GM23338 (cell line): Measurements from ENCODE around the gene ZBTB20. TPM values are rescaled to one million over a fixed set of nuclear protein-coding genes. Genes with fewer than 3 reads are reported as not detected.

ENCODE experiments used
- ATAC-seq: fragments of 200-7000 bp; cut with Tn5 transposase; 3 replicates; pipeline ENCODE4 v1.9.1; 2020
- DNase-seq: peaks from one replicate; pipeline ENCODE4 v3.0.0-alpha.2; 2015; ENCODE audit warnings: low spot score
- H2AFZ ChIP-seq: fragments of 200-600 bp; sonication (generic); 2 replicates; pipeline ENCODE4 v1.8.0; 2016; ENCODE audit warnings: antibody characterized with exemption, mild to moderate bottlenecking, moderate library complexity
- H3F3A ChIP-seq: fragments of 200-600 bp; sonication (generic); replicated peaks from 2 replicates; pipeline ENCODE4 v1.8.0; 2017; ENCODE audit warnings: antibody characterized with exemption, mixed run types, low read depth
- H3K27ac ChIP-seq: fragments of 200-600 bp; sonication (generic); 2 replicates; pipeline ENCODE4 v1.6.1; 2016; ENCODE audit warnings: low read depth
- H3K27me3 ChIP-seq: fragments of 200-600 bp; sonication (generic); 2 replicates; pipeline ENCODE4 v1.8.0; 2016; ENCODE audit warnings: mild to moderate bottlenecking, mixed run types, moderate library complexity; ENCODE audit not compliant: insufficient read depth
- H3K36me3 ChIP-seq: fragments of 200-600 bp; sonication (generic); 2 replicates; pipeline ENCODE4 v1.8.0; 2016; ENCODE audit warnings: mild to moderate bottlenecking; ENCODE audit not compliant: insufficient read depth
- H3K4me1 ChIP-seq: fragments of 200-600 bp; sonication (generic); 2 replicates; pipeline ENCODE4 v1.8.0; 2016; ENCODE audit warnings: mild to moderate bottlenecking, moderate library complexity; ENCODE audit not compliant: insufficient read depth
- H3K4me2 ChIP-seq: fragments of 200-600 bp; sonication (generic); 2 replicates; pipeline ENCODE4 v1.7.1; 2017; ENCODE audit warnings: mixed run types
- H3K4me3 ChIP-seq: fragments of 200-600 bp; sonication (generic); 2 replicates; pipeline ENCODE4 v1.6.1; 2016; ENCODE audit warnings: mixed run types
- H3K79me2 ChIP-seq: fragments of 200-600 bp; sonication (generic); replicated peaks from 2 replicates; pipeline ENCODE4 v1.8.0; 2017; ENCODE audit warnings: mild to moderate bottlenecking; ENCODE audit not compliant: insufficient read depth
- H3K9me2 ChIP-seq: fragments of 200-600 bp; sonication (generic); 2 replicates; pipeline ENCODE4 v1.8.0; 2017; ENCODE audit not compliant: insufficient read depth
- H4K20me1 ChIP-seq: fragments of 200-600 bp; sonication (generic); replicated peaks from 2 replicates; pipeline ENCODE4 v1.8.0; 2017; ENCODE audit warnings: mild to moderate bottlenecking; ENCODE audit not compliant: insufficient read depth
- H3K27ac Mint-ChIP-seq: 2 replicates; pipeline ENCODE4 v1.8.0; 2020; ENCODE audit warnings: inconsistent platforms, mild to moderate bottlenecking, moderate library complexity, mixed read lengths
- H3K27me3 Mint-ChIP-seq: 3 replicates; pipeline ENCODE4 v1.8.0; 2022; ENCODE audit warnings: low read depth, mild to moderate bottlenecking, moderate library complexity, mixed read lengths, inconsistent platforms; ENCODE audit not compliant: insufficient read depth, poor library complexity
- H3K36me3 Mint-ChIP-seq: 3 replicates; pipeline ENCODE4 v1.8.0; 2021; ENCODE audit warnings: low read depth, mild to moderate bottlenecking, inconsistent platforms, moderate library complexity, mixed read lengths
- H3K4me1 Mint-ChIP-seq: 3 replicates; pipeline ENCODE4 v1.8.0; 2020; ENCODE audit warnings: mild to moderate bottlenecking, inconsistent platforms, mixed read lengths
- H3K4me3 Mint-ChIP-seq: 3 replicates; pipeline ENCODE4 v1.8.0; 2021; ENCODE audit warnings: moderate library complexity, mild to moderate bottlenecking, inconsistent platforms, mixed read lengths
- H3K9me3 Mint-ChIP-seq: 3 replicates; pipeline ENCODE4 v1.8.0; 2020; ENCODE audit warnings: moderate library complexity, mild to moderate bottlenecking, inconsistent platforms, mixed read lengths
- CREB1 ChIP-seq: fragments of 250-450 bp; sonication (Bioruptor Pico); IDR thresholded peaks from 2 replicates; pipeline ENCODE4 v1.5.0; 2020; ENCODE audit warnings: low read depth, mild to moderate bottlenecking, moderate library complexity
- STAT1 ChIP-seq: IDR thresholded peaks from one replicate; pipeline ENCODE4 v1.6.1; 2016; ENCODE audit warnings: antibody characterized with exemption; ENCODE audit not compliant: unreplicated experiment
- ZNF114 ChIP-seq: fragments of 250-450 bp; sonication (Bioruptor Pico); IDR thresholded peaks from 2 replicates; pipeline ENCODE4 v1.5.0; 2020; ENCODE audit warnings: mild to moderate bottlenecking, moderate library complexity
- ZNF331 ChIP-seq: fragments of 250-450 bp; sonication (Bioruptor Pico); IDR thresholded peaks from 2 replicates; pipeline ENCODE4 v1.5.0; 2020; ENCODE audit warnings: low read depth, mild to moderate bottlenecking, moderate library complexity
- polyA plus RNA-seq: library from polyadenylated mRNA; unstranded; fragments of >200 nt; fragmentation: Nextera tagmentation; extraction: Ambion mirVana; gene quantifications from 2 replicates; pipeline ENCODE4 v1.2.1, GENCODE V29; 2016
- total RNA-seq: library from RNA; depleted of rRNA; stranded (reverse); fragments of >200 nt; shearing (Covaris generic); gene quantifications from 2 replicates; pipeline ENCODE4 v1.2.3, GENCODE V29; 2014
- TF ChIP-seq, protein P1 (sequence below): fragments of 250-450 bp; sonication (Bioruptor Pico); IDR thresholded peaks from 2 replicates; pipeline ENCODE4 v1.5.0; 2020; ENCODE audit warnings: mild to moderate bottlenecking, moderate library complexity

ZBTB20 gene
- total and polyA plus RNA-seq, 2 experiments from 2014 or later: 2.0 to 3.3 TPM

DNA sequence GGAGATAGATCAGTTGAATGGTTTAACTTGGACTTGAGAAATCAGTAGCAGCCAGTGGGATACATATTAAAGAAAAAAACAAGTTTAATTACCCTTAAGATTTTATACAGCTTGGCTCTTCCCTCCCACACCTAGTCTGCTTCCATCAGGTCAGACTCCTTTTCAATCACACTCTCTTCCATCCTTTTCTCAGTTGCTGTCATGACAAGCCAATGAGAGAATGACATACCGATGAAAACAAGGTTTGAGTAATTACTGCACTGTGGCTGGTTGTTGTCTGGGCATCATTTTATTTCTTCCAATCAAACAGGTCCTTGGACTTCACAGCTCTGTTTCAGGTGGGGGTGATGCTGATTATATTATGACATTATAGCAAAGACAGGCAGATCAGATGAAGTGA, 424.6 kb downstream of the ZBTB20 start (continued):
- TF ChIP-seq, protein P1, sequence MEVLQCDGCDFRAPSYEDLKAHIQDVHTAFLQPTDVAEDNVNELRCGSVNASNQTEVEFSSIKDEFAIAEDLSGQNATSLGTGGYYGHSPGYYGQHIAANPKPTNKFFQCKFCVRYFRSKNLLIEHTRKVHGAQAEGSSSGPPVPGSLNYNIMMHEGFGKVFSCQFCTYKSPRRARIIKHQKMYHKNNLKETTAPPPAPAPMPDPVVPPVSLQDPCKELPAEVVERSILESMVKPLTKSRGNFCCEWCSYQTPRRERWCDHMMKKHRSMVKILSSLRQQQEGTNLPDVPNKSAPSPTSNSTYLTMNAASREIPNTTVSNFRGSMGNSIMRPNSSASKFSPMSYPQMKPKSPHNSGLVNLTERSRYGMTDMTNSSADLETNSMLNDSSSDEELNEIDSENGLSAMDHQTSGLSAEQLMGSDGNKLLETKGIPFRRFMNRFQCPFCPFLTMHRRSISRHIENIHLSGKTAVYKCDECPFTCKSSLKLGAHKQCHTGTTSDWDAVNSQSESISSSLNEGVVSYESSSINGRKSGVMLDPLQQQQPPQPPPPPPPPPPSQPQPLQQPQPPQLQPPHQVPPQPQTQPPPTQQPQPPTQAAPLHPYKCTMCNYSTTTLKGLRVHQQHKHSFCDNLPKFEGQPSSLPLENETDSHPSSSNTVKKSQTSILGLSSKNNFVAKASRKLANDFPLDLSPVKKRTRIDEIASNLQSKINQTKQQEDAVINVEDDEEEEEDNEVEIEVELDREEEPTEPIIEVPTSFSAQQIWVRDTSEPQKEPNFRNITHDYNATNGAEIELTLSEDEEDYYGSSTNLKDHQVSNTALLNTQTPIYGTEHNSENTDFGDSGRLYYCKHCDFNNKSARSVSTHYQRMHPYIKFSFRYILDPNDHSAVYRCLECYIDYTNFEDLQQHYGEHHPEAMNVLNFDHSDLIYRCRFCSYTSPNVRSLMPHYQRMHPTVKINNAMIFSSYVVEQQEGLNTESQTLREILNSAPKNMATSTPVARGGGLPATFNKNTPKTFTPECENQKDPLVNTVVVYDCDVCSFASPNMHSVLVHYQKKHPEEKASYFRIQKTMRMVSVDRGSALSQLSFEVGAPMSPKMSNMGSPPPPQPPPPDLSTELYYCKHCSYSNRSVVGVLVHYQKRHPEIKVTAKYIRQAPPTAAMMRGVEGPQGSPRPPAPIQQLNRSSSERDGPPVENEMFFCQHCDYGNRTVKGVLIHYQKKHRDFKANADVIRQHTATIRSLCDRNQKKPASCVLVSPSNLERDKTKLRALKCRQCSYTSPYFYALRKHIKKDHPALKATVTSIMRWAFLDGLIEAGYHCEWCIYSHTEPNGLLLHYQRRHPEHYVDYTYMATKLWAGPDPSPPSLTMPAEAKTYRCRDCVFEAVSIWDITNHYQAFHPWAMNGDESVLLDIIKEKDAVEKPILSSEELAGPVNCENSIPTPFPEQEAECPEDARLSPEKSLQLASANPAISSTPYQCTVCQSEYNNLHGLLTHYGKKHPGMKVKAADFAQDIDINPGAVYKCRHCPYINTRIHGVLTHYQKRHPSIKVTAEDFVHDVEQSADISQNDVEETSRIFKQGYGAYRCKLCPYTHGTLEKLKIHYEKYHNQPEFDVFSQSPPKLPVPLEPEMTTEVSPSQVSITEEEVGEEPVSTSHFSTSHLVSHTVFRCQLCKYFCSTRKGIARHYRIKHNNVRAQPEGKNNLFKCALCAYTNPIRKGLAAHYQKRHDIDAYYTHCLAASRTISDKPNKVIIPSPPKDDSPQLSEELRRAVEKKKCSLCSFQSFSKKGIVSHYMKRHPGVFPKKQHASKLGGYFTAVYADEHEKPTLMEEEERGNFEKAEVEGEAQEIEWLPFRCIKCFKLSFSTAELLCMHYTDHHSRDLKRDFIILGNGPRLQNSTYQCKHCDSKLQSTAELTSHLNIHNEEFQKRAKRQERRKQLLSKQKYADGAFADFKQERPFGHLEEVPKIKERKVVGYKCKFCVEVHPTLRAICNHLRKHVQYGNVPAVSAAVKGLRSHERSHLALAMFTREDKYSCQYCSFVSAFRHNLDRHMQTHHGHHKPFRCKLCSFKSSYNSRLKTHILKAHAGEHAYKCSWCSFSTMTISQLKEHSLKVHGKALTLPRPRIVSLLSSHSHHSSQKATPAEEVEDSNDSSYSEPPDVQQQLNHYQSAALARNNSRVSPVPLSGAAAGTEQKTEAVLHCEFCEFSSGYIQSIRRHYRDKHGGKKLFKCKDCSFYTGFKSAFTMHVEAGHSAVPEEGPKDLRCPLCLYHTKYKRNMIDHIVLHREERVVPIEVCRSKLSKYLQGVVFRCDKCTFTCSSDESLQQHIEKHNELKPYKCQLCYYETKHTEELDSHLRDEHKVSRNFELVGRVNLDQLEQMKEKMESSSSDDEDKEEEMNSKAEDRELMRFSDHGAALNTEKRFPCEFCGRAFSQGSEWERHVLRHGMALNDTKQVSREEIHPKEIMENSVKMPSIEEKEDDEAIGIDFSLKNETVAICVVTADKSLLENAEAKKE (CRISPR knock-in tag): no peak
- no peak for TF ChIP-seq CREB1 (CRISPR knock-in tag)

DNA sequence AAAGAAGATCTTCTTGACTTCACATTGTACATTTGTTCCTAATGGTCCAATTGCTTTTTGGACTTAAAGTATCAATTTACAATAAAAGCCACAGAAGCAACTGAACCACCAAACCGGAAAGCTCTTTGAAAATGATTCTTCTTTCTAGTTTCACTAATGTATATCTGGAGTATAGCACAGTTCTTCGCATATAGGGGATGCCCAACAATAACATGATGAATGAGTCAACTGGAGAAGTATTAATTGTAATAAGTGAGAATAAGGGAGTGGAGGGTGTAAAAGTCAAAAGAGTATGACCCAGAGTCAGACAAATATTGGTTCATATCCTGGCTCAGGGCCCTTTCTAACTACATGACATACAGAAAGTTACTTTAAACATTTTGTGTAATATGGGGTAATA, 425.2 kb downstream of the ZBTB20 start:
- H3K79me2 ChIP-seq: no peaks in the 10 kb centered on the region
- no peak overlapping the region for H3K27ac ChIP-seq
- no peaks in the 10 kb centered on the region for H3K27me3 ChIP-seq
- H3K36me3 ChIP-seq: no peaks in the 10 kb centered on the region
- Mint-ChIP-seq H3K4me1 (no peaks in the 10 kb centered on the region), H3K27ac (no peak overlapping the region), H3K9me3 (no peaks in the 10 kb centered on the region), H3K27me3 (no peaks in the 10 kb centered on the region), H3K36me3 (no peaks in the 10 kb centered on the region), H3K4me3 (no peak overlapping the region)
- ATAC-seq (no peak), DNase-seq (no peak)
- H3K4me1 ChIP-seq: no peaks in the 10 kb centered on the region
- H4K20me1 ChIP-seq: no peaks in the 10 kb centered on the region
- no peak overlapping the region for H2AFZ ChIP-seq
- H3F3A ChIP-seq: no peaks in the 10 kb centered on the region
- TF ChIP-seq, protein P1 (CRISPR knock-in tag): no peak
- TF ChIP-seq ZNF331 (CRISPR knock-in tag) (no peak), ZNF114 (CRISPR knock-in tag) (no peak), STAT1 (no peak)
- H3K4me3 ChIP-seq: no peak overlapping the region
- no peaks in the 10 kb centered on the region for H3K9me2 ChIP-seq
- no peak overlapping the region for H3K4me2 ChIP-seq
